HepG2 (cell line): ENCODE data around the gene MYH9. TPM values are rescaled to one million over a fixed set of nuclear protein-coding genes. Genes with fewer than 3 reads are reported as not detected.
"Not testable (repeated sequence)": the region's sequence is repeated elsewhere in the genome, so short reads cannot be mapped to it uniquely, and the experiment has no call there.

Experiments
- ATAC-seq: fragments of 200-7000 bp; cut with Tn5 transposase; 3 replicates; pipeline ENCODE4 v1.9.1; 2020; ENCODE audit warnings: mild to moderate bottlenecking, moderate library complexity
- BruUV-seq: library from RNA; stranded (reverse); fragments of 400-500 nt; replicated peaks from 2 replicates; lab custom pipeline; 2021; lab: Mats Ljungman, UMichigan
- CTCF ChIA-PET: fragments of 300-600 bp; formaldehyde crosslinking; extraction: SDS; loops from one replicate; lab custom pipeline; 2021; ENCODE audit warnings: low total read pairs, inconsistent platforms, low intra/inter-chr PET ratio; lab: Yijun Ruan, JAX
- POLR2A ChIA-PET: fragments of 350-600 bp; sonication (Branson Sonifier 250); formaldehyde crosslinking; loops from one replicate; lab custom pipeline; 2020; ENCODE audit warnings: antibody characterized with exemption, inconsistent platforms; lab: Yijun Ruan, JAX
- DNase-seq: peaks from one replicate; pipeline ENCODE4 v3.0.0-alpha.2; 2015; ENCODE audit warnings: low spot score
- FAIRE-seq: peaks from 3 replicates; lab custom pipeline; 2011; peaks lifted over from hg19 to GRCh38; lab: Jason Lieb, UNC
- H2AFZ ChIP-seq: one replicate; pipeline ENCODE4 v1.6.1; 2011; ENCODE audit warnings: low read length, inconsistent platforms
- H3K27ac ChIP-seq: fragments of 300-600 bp; 3 replicates; pipeline ENCODE4 v1.8.0; 2011; ENCODE audit warnings: mixed run types, mild to moderate bottlenecking, mixed read lengths, low read length, inconsistent platforms; ENCODE audit not compliant: insufficient read depth; ENCODE audit errors: extremely low read length
- H3K27me3 ChIP-seq, 2 experiments: fragments of 200-600 bp in 1 of 2; 2 replicates in 1 of 2; 3 replicates in 1 of 2; pipeline versions ENCODE4 v1.6.0 to v1.8.0; 2011; ENCODE audit warnings: low read length in 2 of 2, mild to moderate bottlenecking in 2 of 2, moderate library complexity in 2 of 2, inconsistent platforms in 1 of 2; ENCODE audit not compliant: insufficient read depth in 2 of 2, control insufficient read depth in 1 of 2
- H3K36me3 ChIP-seq, 2 experiments: fragments of 200-600 bp in 1 of 2; replicated peaks in 1 of 2; 2 replicates in 1 of 2; 3 replicates in 1 of 2; pipeline versions ENCODE4 v1.5.1 to v1.8.0; 2011; ENCODE audit warnings: low read length in 2 of 2, inconsistent platforms in 1 of 2; ENCODE audit not compliant: insufficient read depth in 2 of 2, control insufficient read depth in 1 of 2
- H3K4me1 ChIP-seq: 2 replicates; pipeline ENCODE4 v1.5.1; 2012; ENCODE audit warnings: low read length, inconsistent platforms; ENCODE audit not compliant: insufficient read depth
- H3K4me2 ChIP-seq: 2 replicates; pipeline ENCODE4 v1.6.0; 2011; ENCODE audit warnings: low read depth, low read length, inconsistent platforms
- H3K4me3 ChIP-seq, 3 experiments: fragments of 200-600 bp in 1 of 3; sonication (generic), shearing (Covaris generic) in 1 of 3; replicated peaks in 1 of 3; 2 replicates each; pipeline ENCODE4 v1.5.1; 2011 to 2016; ENCODE audit warnings: low read length in 3 of 3, inconsistent platforms in 2 of 3, low read depth in 2 of 3, mild to moderate bottlenecking in 2 of 3, control low read depth in 1 of 3, mixed read lengths in 1 of 3; ENCODE audit not compliant: insufficient read depth in 1 of 3
- H3K79me2 ChIP-seq: one replicate; pipeline ENCODE4 v1.6.1; 2011; ENCODE audit warnings: low read length, inconsistent platforms; ENCODE audit not compliant: insufficient read depth
- H3K9ac ChIP-seq: 2 replicates; pipeline ENCODE4 v1.6.0; 2011; ENCODE audit warnings: mild to moderate bottlenecking, low read depth, low read length, inconsistent platforms; ENCODE audit not compliant: insufficient read depth
- H3K9me3 ChIP-seq: 2 replicates; pipeline ENCODE4 v1.5.1; 2012; ENCODE audit warnings: mild to moderate bottlenecking, low read length
- H4K20me1 ChIP-seq: 2 replicates; pipeline ENCODE4 v1.6.0; 2011; ENCODE audit warnings: inconsistent platforms, mild to moderate bottlenecking, low read length, moderate library complexity; ENCODE audit not compliant: insufficient read depth
- ATAD3A ChIP-seq: sonication (generic); formaldehyde crosslinking; IDR thresholded peaks from 2 replicates; pipeline ENCODE4 v1.4.0; 2020; ENCODE audit warnings: missing genetic modification reagents
- FOXJ3 ChIP-seq: sonication (generic); formaldehyde crosslinking; IDR thresholded peaks from 2 replicates; pipeline ENCODE4 v1.4.0; 2020; ENCODE audit warnings: missing genetic modification reagents, mild to moderate bottlenecking, borderline replicate concordance
- GATAD2A ChIP-seq: IDR thresholded peaks from 2 replicates; pipeline ENCODE4 v1.6.1; 2016
- GTF3A ChIP-seq: sonication (generic); formaldehyde crosslinking; conservative IDR thresholded peaks from 2 replicates; pipeline ENCODE4 v1.4.0; 2020; ENCODE audit warnings: mild to moderate bottlenecking, missing genetic modification reagents
- SMARCC2 ChIP-seq: fragments of 450-650 bp; IDR thresholded peaks from 2 replicates; pipeline ENCODE4 v1.6.1; 2017; ENCODE audit warnings: antibody characterized with exemption, mild to moderate bottlenecking
- ZFP37 ChIP-seq: sonication (generic); formaldehyde crosslinking; IDR thresholded peaks from 2 replicates; pipeline ENCODE4 v1.4.0; 2020; ENCODE audit warnings: missing genetic modification reagents, borderline replicate concordance
- ZKSCAN8 ChIP-seq: IDR thresholded peaks from 2 replicates; pipeline ENCODE4 v1.6.1; 2016; ENCODE audit warnings: borderline replicate concordance, missing genetic modification reagents, missing compliant biosample characterization
- ZNF557 ChIP-seq: sonication (generic); formaldehyde crosslinking; IDR thresholded peaks from 2 replicates; pipeline ENCODE4 v1.4.0; 2020; ENCODE audit warnings: missing genetic modification reagents
- ZNF7 ChIP-seq: IDR thresholded peaks from 2 replicates; pipeline ENCODE4 v1.6.1; 2016; ENCODE audit warnings: missing biosample characterization, missing genetic modification reagents
- WGBS: methylation state at CpG from one replicate; pipeline ENCODE4 v1.1.6; 2017; ENCODE audit warnings: low lambda C conversion rate; 5-methylcytosine and 5-hydroxymethylcytosine counted together
- in situ Hi-C: cut with HindIII; loops from 2 replicates; pipeline ENCODE4 v1.10.0; 2017; ENCODE audit warnings: low pct_unique_long_range_greater_than_20kb; ENCODE audit not compliant: extremely low pct_ligation_motif_present
- intact Hi-C: fragments of 100-400 bp; cut with micrococcal nuclease; formaldehyde crosslinking; loops from one replicate; pipeline ENCODE4 v1.10.0; 2022; ENCODE audit not compliant: unreplicated experiment
- polyA plus RNA-seq, 8 experiments: library from polyadenylated mRNA; depleted of rRNA in 3 of 8; stranded (reverse) in 7 of 8; unstranded in 1 of 8; fragments of >200 nt; fragmentation: Illumina TruSeq in 4 of 8; extraction: Trizol in 4 of 8; gene quantifications; 2 replicates each; pipeline versions ENCODE4 v1.2.1 to v1.2.3, GENCODE V29; 2011 to 2016; ENCODE audit warnings: low read depth in 4 of 8, missing spikeins in 1 of 8, mixed read lengths in 1 of 8; ENCODE audit not compliant: insufficient read depth in 1 of 8
- total RNA-seq, 5 experiments: library from RNA; depleted of rRNA; stranded (reverse); fragments of >200 nt; fragmentation: Illumina TruSeq; extraction: Trizol; gene quantifications; 2 replicates each; pipeline ENCODE4 v1.2.3, GENCODE V29; 2016; ENCODE audit warnings: low read depth in 1 of 5
- TF ChIP-seq, protein P1 (sequence below): sonication (generic); formaldehyde crosslinking; IDR thresholded peaks from one replicate; pipeline ENCODE4 v1.5.1; 2020; ENCODE audit warnings: mild to moderate bottlenecking, missing genetic modification reagents; ENCODE audit errors: not compliant biosample characterization
- TF ChIP-seq, protein P2 (sequence below): sonication (generic); formaldehyde crosslinking; IDR thresholded peaks from 2 replicates; pipeline ENCODE4 v1.4.0; 2020; ENCODE audit warnings: mild to moderate bottlenecking, missing genetic modification reagents

Gene MYH9
- total and polyA plus RNA-seq, 2 of the 13 experiments (the other 11 are each of a cell fraction or from before 2014, with no cell fraction given): 50.7 to 98.5 TPM

DNA sequence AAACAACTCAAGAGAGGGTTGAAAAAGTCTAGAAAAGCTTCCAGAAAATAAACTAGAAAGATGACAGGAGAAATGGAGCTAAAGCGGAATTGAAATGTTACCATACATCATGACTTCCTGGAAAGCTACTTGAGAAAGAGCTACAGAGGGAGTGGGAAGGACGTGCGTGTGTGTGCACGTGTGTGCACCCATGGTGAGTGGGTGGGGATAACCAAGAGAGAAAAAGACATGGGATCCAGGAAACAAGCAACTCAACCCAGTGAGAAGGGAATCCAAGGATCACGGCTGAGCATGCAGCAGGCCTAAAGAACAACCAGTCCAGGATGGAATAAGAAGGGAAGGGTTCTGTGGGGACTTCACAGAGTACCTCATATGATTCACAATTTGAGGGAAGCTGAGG is 113.2 kb downstream of the MYH9 start (continued):
- TF ChIP-seq, protein P1, sequence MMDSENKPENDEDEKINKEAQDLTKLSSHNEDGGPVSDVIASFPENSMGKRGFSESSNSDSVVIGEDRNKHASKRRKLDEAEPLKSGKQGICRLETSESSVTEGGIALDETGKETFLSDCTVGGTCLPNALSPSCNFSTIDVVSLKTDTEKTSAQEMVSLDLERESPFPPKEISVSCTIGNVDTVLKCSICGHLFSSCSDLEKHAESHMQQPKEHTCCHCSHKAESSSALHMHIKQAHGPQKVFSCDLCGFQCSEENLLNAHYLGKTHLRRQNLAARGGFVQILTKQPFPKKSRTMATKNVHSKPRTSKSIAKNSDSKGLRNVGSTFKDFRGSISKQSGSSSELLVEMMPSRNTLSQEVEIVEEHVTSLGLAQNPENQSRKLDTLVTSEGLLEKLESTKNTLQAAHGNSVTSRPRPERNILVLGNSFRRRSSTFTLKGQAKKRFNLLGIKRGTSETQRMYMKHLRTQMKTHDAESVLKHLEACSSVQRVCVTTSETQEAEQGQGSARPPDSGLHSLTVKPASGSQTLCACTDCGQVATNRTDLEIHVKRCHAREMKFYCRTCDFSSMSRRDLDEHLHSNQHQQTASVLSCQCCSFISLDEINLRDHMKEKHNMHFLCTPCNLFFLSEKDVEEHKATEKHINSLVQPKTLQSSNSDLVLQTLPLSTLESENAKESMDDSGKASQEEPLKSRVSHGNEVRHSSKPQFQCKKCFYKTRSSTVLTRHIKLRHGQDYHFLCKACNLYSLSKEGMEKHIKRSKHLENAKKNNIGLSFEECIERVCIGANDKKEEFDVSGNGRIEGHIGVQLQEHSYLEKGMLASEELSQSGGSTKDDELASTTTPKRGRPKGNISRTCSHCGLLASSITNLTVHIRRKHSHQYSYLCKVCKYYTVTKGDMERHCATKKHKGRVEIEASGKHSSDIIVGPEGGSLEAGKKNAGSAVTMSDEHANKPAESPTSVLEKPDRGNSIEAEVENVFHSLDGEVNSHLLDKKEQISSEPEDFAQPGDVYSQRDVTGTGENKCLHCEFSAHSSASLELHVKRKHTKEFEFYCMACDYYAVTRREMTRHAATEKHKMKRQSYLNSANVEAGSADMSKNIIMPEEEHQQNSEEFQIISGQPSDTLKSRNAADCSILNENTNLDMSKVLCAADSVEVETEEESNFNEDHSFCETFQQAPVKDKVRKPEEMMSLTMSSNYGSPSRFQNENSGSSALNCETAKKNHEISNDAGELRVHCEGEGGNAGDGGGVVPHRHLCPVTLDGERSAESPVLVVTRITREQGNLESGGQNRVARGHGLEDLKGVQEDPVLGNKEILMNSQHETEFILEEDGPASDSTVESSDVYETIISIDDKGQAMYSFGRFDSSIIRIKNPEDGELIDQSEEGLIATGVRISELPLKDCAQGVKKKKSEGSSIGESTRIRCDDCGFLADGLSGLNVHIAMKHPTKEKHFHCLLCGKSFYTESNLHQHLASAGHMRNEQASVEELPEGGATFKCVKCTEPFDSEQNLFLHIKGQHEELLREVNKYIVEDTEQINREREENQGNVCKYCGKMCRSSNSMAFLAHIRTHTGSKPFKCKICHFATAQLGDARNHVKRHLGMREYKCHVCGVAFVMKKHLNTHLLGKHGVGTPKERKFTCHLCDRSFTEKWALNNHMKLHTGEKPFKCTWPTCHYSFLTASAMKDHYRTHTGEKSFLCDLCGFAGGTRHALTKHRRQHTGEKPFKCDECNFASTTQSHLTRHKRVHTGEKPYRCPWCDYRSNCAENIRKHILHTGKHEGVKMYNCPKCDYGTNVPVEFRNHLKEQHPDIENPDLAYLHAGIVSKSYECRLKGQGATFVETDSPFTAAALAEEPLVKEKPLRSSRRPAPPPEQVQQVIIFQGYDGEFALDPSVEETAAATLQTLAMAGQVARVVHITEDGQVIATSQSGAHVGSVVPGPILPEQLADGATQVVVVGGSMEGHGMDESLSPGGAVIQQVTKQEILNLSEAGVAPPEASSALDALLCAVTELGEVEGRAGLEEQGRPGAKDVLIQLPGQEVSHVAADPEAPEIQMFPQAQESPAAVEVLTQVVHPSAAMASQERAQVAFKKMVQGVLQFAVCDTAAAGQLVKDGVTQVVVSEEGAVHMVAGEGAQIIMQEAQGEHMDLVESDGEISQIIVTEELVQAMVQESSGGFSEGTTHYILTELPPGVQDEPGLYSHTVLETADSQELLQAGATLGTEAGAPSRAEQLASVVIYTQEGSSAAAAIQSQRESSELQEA (CRISPR knock-in tag): no peak
- TF ChIP-seq GTF3A (no peak), SMARCC2 (no peak), FOXJ3 (no peak), ATAD3A (no peak), ZKSCAN8 (no peak), ZNF7 (CRISPR knock-in tag) (no peak), ZFP37 (CRISPR knock-in tag) (no peak), ZNF557 (no peak), GATAD2A (no peak)
- TF ChIP-seq, protein P2, sequence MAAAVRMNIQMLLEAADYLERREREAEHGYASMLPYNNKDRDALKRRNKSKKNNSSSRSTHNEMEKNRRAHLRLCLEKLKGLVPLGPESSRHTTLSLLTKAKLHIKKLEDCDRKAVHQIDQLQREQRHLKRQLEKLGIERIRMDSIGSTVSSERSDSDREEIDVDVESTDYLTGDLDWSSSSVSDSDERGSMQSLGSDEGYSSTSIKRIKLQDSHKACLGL (CRISPR knock-in tag): no peak

DNA sequence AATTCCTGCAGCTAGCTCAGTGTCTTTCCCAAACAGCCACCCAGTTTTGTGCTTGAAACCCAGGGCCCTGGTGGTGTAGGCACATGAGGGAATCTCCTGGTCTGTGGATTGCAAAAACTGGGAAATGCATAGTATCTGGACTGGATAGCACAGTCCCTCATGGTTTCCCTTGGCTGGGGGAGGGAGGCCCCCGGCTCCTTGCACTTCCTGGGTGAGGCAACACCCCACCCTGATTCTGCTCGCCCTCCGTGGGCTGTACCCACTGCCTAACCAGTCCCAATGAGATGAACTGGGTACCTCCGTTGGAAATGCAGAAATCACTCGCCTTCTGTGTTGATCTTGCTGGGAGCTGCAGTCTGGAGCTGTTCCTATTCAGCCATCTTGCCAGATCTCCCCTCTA is 115.8 kb downstream of the MYH9 start:
- 96% methylated on average over 3 of the region's 5 CpGs for WGBS
- POLR2A ChIA-PET, H3K4me3 ChIP-seq, H3K9me3 ChIP-seq, CTCF ChIA-PET, H2AFZ ChIP-seq, in situ Hi-C loops, ATAC-seq, H3K79me2 ChIP-seq, H3K9ac ChIP-seq, H4K20me1 ChIP-seq, H3K36me3 ChIP-seq, DNase-seq, H3K27me3 ChIP-seq, FAIRE-seq, intact Hi-C loops, H3K4me2 ChIP-seq, H3K27ac ChIP-seq, BruUV-seq: not testable (repeated sequence)
- H3K4me1 ChIP-seq: peaks cover 28% of the 10 kb centered on the region

DNA sequence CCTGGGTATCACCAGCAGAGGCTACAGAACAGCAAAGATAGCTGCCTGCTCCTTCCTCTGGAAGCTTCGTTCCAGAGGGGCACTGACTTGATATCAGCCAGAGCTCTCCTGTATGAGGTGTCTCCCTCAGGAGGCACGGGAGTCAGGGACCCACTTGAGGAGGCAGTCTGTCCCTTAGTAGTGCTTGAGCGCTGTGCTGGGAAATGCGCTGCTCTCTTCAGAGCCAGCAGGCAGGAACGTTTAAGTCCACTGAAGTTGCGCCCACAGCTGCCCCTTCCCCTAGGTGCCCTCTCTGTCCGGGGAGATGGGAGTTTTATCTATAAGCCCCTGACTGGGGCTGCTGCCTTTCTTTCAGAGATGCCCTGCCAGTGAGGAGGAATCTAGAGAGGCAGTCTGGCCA is 116.5 kb downstream of the MYH9 start:
- H3K4me3 ChIP-seq, H3K79me2 ChIP-seq, H3K27me3 ChIP-seq, H3K9me3 ChIP-seq, H4K20me1 ChIP-seq, H2AFZ ChIP-seq, in situ Hi-C loops, FAIRE-seq, H3K36me3 ChIP-seq, POLR2A ChIA-PET, BruUV-seq, H3K4me2 ChIP-seq, DNase-seq, CTCF ChIA-PET, H3K27ac ChIP-seq, intact Hi-C loops, H3K9ac ChIP-seq: not testable (repeated sequence)
- WGBS: 100% methylated on average over 1 of the region's 7 CpGs
- peak; percentile 31; the same call in 2 of the 3 replicates for ATAC-seq
- H3K4me1 ChIP-seq: peaks cover 21% of the 10 kb centered on the region
